ENCODE measurements around the gene IFT81. TPM values are rescaled to one million over a fixed set of nuclear protein-coding genes. Genes with fewer than 3 reads are reported as not detected.

The IFT81 gene
- total RNA-seq, 1 experiment from 2014 or later = 9.9 TPM

- Histone ChIP-seq H3K9ac (ENCODE audit: low read length) (no peak overlapping the region), H3K27ac (ENCODE audit: low read length) (no peak overlapping the region), H3K4me1 (ENCODE audit: low read length) (no peaks in the 10 kb centered on the region), H3K9me2 (replicated peaks; ENCODE audit: insufficient read depth, low read length) (no peaks in the 10 kb centered on the region), H3K27me3 (ENCODE audit: low read length) (no peaks in the 10 kb centered on the region), H3K36me3 (ENCODE audit: insufficient read depth, low read length) (no peaks in the 10 kb centered on the region), H4K20me1 (ENCODE audit: insufficient read depth, low read depth, low read length) (no peaks in the 10 kb centered on the region), H3K9me3 (ENCODE audit: low read length) (peaks cover 9% of the 10 kb centered on the region), H2AFZ (ENCODE audit: low read length) (no peak overlapping the region), H3K79me2 (ENCODE audit: low read length) (no peaks in the 10 kb centered on the region), H3K4me2 (ENCODE audit: low read depth, low read length, poor library complexity, severe bottlenecking) (no peak overlapping the region), H3K4me3 (ENCODE audit: low read length) (no peak overlapping the region)
- no peak for DNase-seq
Observed at GRCh38 chr12:110157539-110157938, 33.4 kb downstream of the IFT81 start.

- Histone ChIP-seq H3K9ac (ENCODE audit: low read length) (no peak overlapping the region), H3K36me3 (ENCODE audit: insufficient read depth, low read length) (no peaks in the 10 kb centered on the region), H3K4me3 (ENCODE audit: low read length) (no peak overlapping the region), H3K9me2 (replicated peaks; ENCODE audit: insufficient read depth, low read length) (no peaks in the 10 kb centered on the region), H3K4me2 (ENCODE audit: low read depth, low read length, poor library complexity, severe bottlenecking) (no peak overlapping the region), H3K27me3 (ENCODE audit: low read length) (no peaks in the 10 kb centered on the region), H3K27ac (ENCODE audit: low read length) (no peak overlapping the region), H4K20me1 (ENCODE audit: insufficient read depth, low read depth, low read length) (no peaks in the 10 kb centered on the region), H3K79me2 (ENCODE audit: low read length) (no peaks in the 10 kb centered on the region), H3K4me1 (ENCODE audit: low read length) (peaks cover 3% of the 10 kb centered on the region; the same call in 1 of the 2 replicates), H3K9me3 (ENCODE audit: low read length) (peaks cover 9% of the 10 kb centered on the region), H2AFZ (ENCODE audit: low read length) (no peak overlapping the region)
- no peak for DNase-seq
Observed at GRCh38 chr12:110159671-110160245, 35.6 kb downstream of the IFT81 start.

GRCh38 chr12:110165540-110166159 is 41.5 kb downstream of the IFT81 start:
- H3K36me3 ChIP-seq (ENCODE audit: insufficient read depth, low read length) = no peaks in the 10 kb centered on the region
- no peaks in the 10 kb centered on the region for H4K20me1 ChIP-seq (ENCODE audit: insufficient read depth, low read depth, low read length)
- H3K9ac ChIP-seq (ENCODE audit: low read length) = no peak overlapping the region
- no peaks in the 10 kb centered on the region for H3K27me3 ChIP-seq (ENCODE audit: low read length)
- peak; percentile 49 for DNase-seq
- no peaks in the 10 kb centered on the region for H3K9me2 ChIP-seq (replicated peaks; ENCODE audit: insufficient read depth, low read length)
- peak overlapping the region; percentile 24 for H3K27ac ChIP-seq (ENCODE audit: low read length)
- H3K79me2 ChIP-seq (ENCODE audit: low read length) = no peaks in the 10 kb centered on the region
- no peak overlapping the region for H3K4me3 ChIP-seq (ENCODE audit: low read length)
- H3K4me2 ChIP-seq (ENCODE audit: low read depth, low read length, poor library complexity, severe bottlenecking) = peak overlapping the region; percentile 59
- no peaks in the 10 kb centered on the region for H3K9me3 ChIP-seq (ENCODE audit: low read length)
- H3K4me1 ChIP-seq (ENCODE audit: low read length) = peaks cover 26% of the 10 kb centered on the region
- H2AFZ ChIP-seq (ENCODE audit: low read length) = peak overlapping the region; percentile 40; the same call in 1 of the 2 replicates

GRCh38 chr12:110168732-110169455 is 44.7 kb downstream of the IFT81 start:
- Histone ChIP-seq H4K20me1 (ENCODE audit: insufficient read depth, low read depth, low read length) (no peaks in the 10 kb centered on the region), H3K79me2 (ENCODE audit: low read length) (no peaks in the 10 kb centered on the region), H3K36me3 (ENCODE audit: insufficient read depth, low read length) (no peaks in the 10 kb centered on the region), H3K27ac (ENCODE audit: low read length) (no peak overlapping the region), H3K9me3 (ENCODE audit: low read length) (no peaks in the 10 kb centered on the region), H3K4me1 (ENCODE audit: low read length) (peaks cover 34% of the 10 kb centered on the region), H3K27me3 (ENCODE audit: low read length) (no peaks in the 10 kb centered on the region), H2AFZ (ENCODE audit: low read length) (no peak overlapping the region), H3K9me2 (replicated peaks; ENCODE audit: insufficient read depth, low read length) (no peaks in the 10 kb centered on the region), H3K4me3 (ENCODE audit: low read length) (no peak overlapping the region), H3K9ac (ENCODE audit: low read length) (no peak overlapping the region), H3K4me2 (ENCODE audit: low read depth, low read length, poor library complexity, severe bottlenecking) (no peak overlapping the region)
- no peak for DNase-seq

- no peak for DNase-seq
- H3K9ac ChIP-seq (ENCODE audit: low read length) = no peak overlapping the region
- no peaks in the 10 kb centered on the region for H3K79me2 ChIP-seq (ENCODE audit: low read length)
- H3K27ac ChIP-seq (ENCODE audit: low read length) = no peak overlapping the region
- no peaks in the 10 kb centered on the region for H4K20me1 ChIP-seq (ENCODE audit: insufficient read depth, low read depth, low read length)
- H3K9me2 ChIP-seq (replicated peaks; ENCODE audit: insufficient read depth, low read length) = no peaks in the 10 kb centered on the region
- no peak overlapping the region for H2AFZ ChIP-seq (ENCODE audit: low read length)
- no peaks in the 10 kb centered on the region for H3K27me3 ChIP-seq (ENCODE audit: low read length)
- peak overlapping the region; percentile 3 for H3K4me2 ChIP-seq (ENCODE audit: low read depth, low read length, poor library complexity, severe bottlenecking)
- peaks cover 22% of the 10 kb centered on the region for H3K4me1 ChIP-seq (ENCODE audit: low read length)
- H3K9me3 ChIP-seq (ENCODE audit: low read length) = no peaks in the 10 kb centered on the region
- no peaks in the 10 kb centered on the region for H3K36me3 ChIP-seq (ENCODE audit: insufficient read depth, low read length)
- no peak overlapping the region for H3K4me3 ChIP-seq (ENCODE audit: low read length)
Observed at GRCh38 chr12:110170535-110171185, 46.5 kb downstream of the IFT81 start.

- Histone ChIP-seq H3K79me2 (ENCODE audit: low read length) (no peaks in the 10 kb centered on the region), H4K20me1 (ENCODE audit: insufficient read depth, low read depth, low read length) (no peaks in the 10 kb centered on the region), H3K4me1 (ENCODE audit: low read length) (peaks cover 17% of the 10 kb centered on the region), H3K4me2 (ENCODE audit: low read depth, low read length, poor library complexity, severe bottlenecking) (peak overlapping the region; percentile 3), H3K36me3 (ENCODE audit: insufficient read depth, low read length) (no peaks in the 10 kb centered on the region), H3K27ac (ENCODE audit: low read length) (no peak overlapping the region), H3K9me3 (ENCODE audit: low read length) (no peaks in the 10 kb centered on the region), H3K27me3 (ENCODE audit: low read length) (no peaks in the 10 kb centered on the region), H3K9ac (ENCODE audit: low read length) (no peak overlapping the region), H2AFZ (ENCODE audit: low read length) (no peak overlapping the region), H3K4me3 (ENCODE audit: low read length) (no peak overlapping the region), H3K9me2 (replicated peaks; ENCODE audit: insufficient read depth, low read length) (no peaks in the 10 kb centered on the region)
- DNase-seq = no peak
Observed at GRCh38 chr12:110171186-110171538, 47.0 kb downstream of the IFT81 start.

GRCh38 chr12:110171636-110172035 is 47.5 kb downstream of the IFT81 start:
- DNase-seq = no peak
- Histone ChIP-seq H3K9ac (ENCODE audit: low read length) (no peak overlapping the region), H2AFZ (ENCODE audit: low read length) (no peak overlapping the region), H3K9me2 (replicated peaks; ENCODE audit: insufficient read depth, low read length) (no peaks in the 10 kb centered on the region), H3K36me3 (ENCODE audit: insufficient read depth, low read length) (no peaks in the 10 kb centered on the region), H4K20me1 (ENCODE audit: insufficient read depth, low read depth, low read length) (no peaks in the 10 kb centered on the region), H3K4me2 (ENCODE audit: low read depth, low read length, poor library complexity, severe bottlenecking) (no peak overlapping the region), H3K27me3 (ENCODE audit: low read length) (no peaks in the 10 kb centered on the region), H3K4me3 (ENCODE audit: low read length) (no peak overlapping the region), H3K9me3 (ENCODE audit: low read length) (no peaks in the 10 kb centered on the region), H3K27ac (ENCODE audit: low read length) (no peak overlapping the region), H3K79me2 (ENCODE audit: low read length) (no peaks in the 10 kb centered on the region), H3K4me1 (ENCODE audit: low read length) (peaks cover 17% of the 10 kb centered on the region)

- H3K36me3 ChIP-seq (ENCODE audit: insufficient read depth, low read length) = no peaks in the 10 kb centered on the region
- no peak overlapping the region for H3K4me3 ChIP-seq (ENCODE audit: low read length)
- H3K9me3 ChIP-seq (ENCODE audit: low read length) = no peaks in the 10 kb centered on the region
Observed at GRCh38 chr12:110174373-110174996, 50.3 kb downstream of the IFT81 start.

More at GRCh38 chr12:110174373-110174996, 50.3 kb downstream of the IFT81 start:
- Histone ChIP-seq H3K79me2 (ENCODE audit: low read length) (no peaks in the 10 kb centered on the region), H3K9ac (ENCODE audit: low read length) (no peak overlapping the region), H4K20me1 (ENCODE audit: insufficient read depth, low read depth, low read length) (no peaks in the 10 kb centered on the region), H3K4me1 (ENCODE audit: low read length) (peaks cover 27% of the 10 kb centered on the region), H3K27me3 (ENCODE audit: low read length) (no peaks in the 10 kb centered on the region), H2AFZ (ENCODE audit: low read length) (no peak overlapping the region), H3K9me2 (replicated peaks; ENCODE audit: insufficient read depth, low read length) (no peaks in the 10 kb centered on the region), H3K27ac (ENCODE audit: low read length) (no peak overlapping the region), H3K4me2 (ENCODE audit: low read depth, low read length, poor library complexity, severe bottlenecking) (no peak overlapping the region)
- DNase-seq = no peak
